Heart left ventricle (tissue), 16 donors: ENCODE measurements around the gene IGFBP7. TPM values are rescaled to one million over a fixed set of nuclear protein-coding genes. Genes with fewer than 3 reads are reported as not detected.
A peak's percentile ranks its signal among the peaks of the same experiment; 100 is the strongest.
"Not testable (repeated sequence)": the region's sequence is repeated elsewhere in the genome, so short reads cannot be mapped to it uniquely, and the experiment has no call there.

Experiments
- ATAC-seq, 4 donors: fragments of 200-7000 bp; cut with Tn5 transposase; one replicate each; pipeline ENCODE4 v1.9.1; 2020 to 2022; ENCODE audit warnings: moderate library complexity in 4 of 4, mild to moderate bottlenecking in 3 of 4, moderate number of reproducible peaks in 1 of 4
- DNase-seq, 5 donors: peaks; one replicate each; pipeline ENCODE4 v3.0.0-alpha.2; 2020
- H3K27ac ChIP-seq, 12 donors: fragments of 200-600 bp; sonication (generic) in 4 of 12; one replicate each; pipeline versions ENCODE4 v1.5.0 to v1.8.0; 2016 to 2022; ENCODE audit warnings: mild to moderate bottlenecking in 2 of 12
- H3K27me3 ChIP-seq, 9 donors: fragments of 200-600 bp; sonication (generic) in 2 of 9; one replicate each; pipeline versions ENCODE4 v1.5.1 to v1.8.0; 2016 to 2022; ENCODE audit warnings: mild to moderate bottlenecking in 3 of 9
- H3K36me3 ChIP-seq, 9 donors: fragments of 200-600 bp; sonication (generic) in 2 of 9; one replicate each; pipeline versions ENCODE4 v1.5.0 to v1.8.0; 2018 to 2022; ENCODE audit warnings: mild to moderate bottlenecking in 2 of 9
- H3K4me1 ChIP-seq, 12 donors: fragments of 200-600 bp; sonication (generic) in 4 of 12; one replicate each; pipeline versions ENCODE4 v1.5.0 to v1.8.0; 2016 to 2022; ENCODE audit warnings: mild to moderate bottlenecking in 3 of 12
- H3K4me3 ChIP-seq, 12 donors: fragments of 200-600 bp; sonication (generic) in 4 of 12; one replicate each; pipeline versions ENCODE4 v1.5.0 to v1.8.0; 2017 to 2022; ENCODE audit warnings: mild to moderate bottlenecking in 9 of 12, moderate library complexity in 4 of 12
- H3K9me3 ChIP-seq, 12 donors: fragments of 200-600 bp; sonication (generic) in 4 of 12; one replicate each; pipeline versions ENCODE4 v1.5.0 to v1.8.0; 2016 to 2022; ENCODE audit warnings: mild to moderate bottlenecking in 1 of 12
- CTCF ChIP-seq, 12 donors: fragments of 200-600 bp; sonication (generic) in 4 of 12; IDR thresholded peaks; one replicate each; pipeline versions ENCODE4 v1.5.0 to v1.8.0; 2018 to 2022; ENCODE audit warnings: antibody characterized with exemption in 12 of 12, mild to moderate bottlenecking in 5 of 12
- POLR2A ChIP-seq, 2 donors: fragments of 450-650 bp; IDR thresholded peaks; one replicate each; pipeline ENCODE4 v1.6.1; 2017; ENCODE audit warnings: antibody characterized with exemption in 2 of 2, mild to moderate bottlenecking in 2 of 2, moderate library complexity in 2 of 2
- WGBS, 4 donors: extraction: QIAGEN DNeasy Blood & Tissue Kit in 2 of 4; methylation state at CpG; one replicate each; pipeline versions ENCODE4 v1.1.5 to v1.1.7; 2013 to 2018; 5-methylcytosine and 5-hydroxymethylcytosine counted together
- intact Hi-C, 10 donors: fragments of 100-400 bp; cut with DNase I; formaldehyde crosslinking; loops; one replicate each; pipeline versions ENCODE4 v1.11.1 to v1.14.2; 2022
- polyA plus RNA-seq, 2 donors: library from polyadenylated mRNA; stranded (reverse); fragments of 200-250 nt; gene quantifications; one replicate each; pipeline ENCODE4 v1.2.3, GENCODE V29; 2013
- total RNA-seq, 9 donors: library from RNA; depleted of rRNA in 2 of 9; stranded (reverse); fragments of >200 nt in 2 of 9; fragmentation: NEBNext Ultra II Directional in 3 of 9; extraction: Animal tissue kit (Norgen Biotek cat#: 25700) in 3 of 9; gene quantifications; one replicate each; pipeline versions ENCODE4 v1.1.0 to v1.2.4, GENCODE V29; 2016 to 2023
- donor health status: ischemic (EF 13 %, LVEDD 7.1; RV severe dilation, severe dysfunction).
- donor health status: healthy with polysubstance abuse.
- donor health status: DM: no; HTN: yes; CAD: no.
- donor health status: DM: no; HTN: no; CAD: no.
- donor health status: ischemic (EF 25% LVEDD 6.9; RV normal size, moderate dysfunction).
- donor health status: ischemic (EF 25% LVEDD 5.7; RV mildly dilated, moderate dysfunction).
- donor health status: healthy.
- donor health status: DM: yes; HTN: yes; CAD: no.
- donor health status: ischemic (EF 35%, LVEDD 5.7; RV mildly dilated, moderate dysfunction).
- donor health status: nonischemic (EF 11% LVEDD 7.7; RV severe dilation, severe dysfunction).
- donor health status: DM: yes; HTN: yes; CAD: no.
- donor health status: PGD.
- donor health status: ischemic (EF 29% LVEDD 5.4; RV normal size, mild dysfunction).
- donor health status: nonischemic (EF 23%, LVEDD 6.1; RV moderate dilation, normal function).

IGFBP7 gene
- total and polyA plus RNA-seq, 11 donors = 458 to 1,088 (median 585) TPM

- Histone ChIP-seq H3K27me3 (no peaks in the 10 kb centered on the region), H3K4me3 (no peak overlapping the region), H3K9me3 (no peaks in the 10 kb centered on the region), H3K27ac (peak overlapping the region; percentile 7 to 86 (median 62)), H3K36me3 (peaks cover 0 to 11% (median 0%) of the 10 kb centered on the region in 9 donors), H3K4me1 (peaks cover 17 to 98% (median 77%) of the 10 kb centered on the region in 12 donors)
- WGBS, 4 donors = 0 to 31% (median 19%) methylated on average over 1 of the region's 1 CpG
- intact Hi-C loops = no loop called here
- DNase-seq = no peak
- no peak for TF ChIP-seq CTCF (IDR thresholded peaks at IDR 0.05)
- no peak for TF ChIP-seq POLR2A (IDR thresholded peaks at IDR 0.05)
- peak; percentile 21 to 44 (median 34) for ATAC-seq
Observed at GRCh38 chr4:57048590-57049304, 61.4 kb downstream of the IGFBP7 start.

GRCh38 chr4:57047046-57047445, 63.1 kb downstream of the IGFBP7 start:
- H3K36me3 ChIP-seq, intact Hi-C loops, H3K9me3 ChIP-seq, DNase-seq, ATAC-seq, H3K27me3 ChIP-seq, H3K4me3 ChIP-seq: not testable (repeated sequence)
- peaks cover 19 to 98% (median 80%) of the 10 kb centered on the region in 12 donors for H3K4me1 ChIP-seq
- peak overlapping the region in 10 of 12 donors; percentile 4 to 89 (median 78) for H3K27ac ChIP-seq
- WGBS, 4 donors = 87 to 91% (median 89%) methylated on average over 6 of the region's 6 CpGs

GRCh38 chr4:57044996-57045395, 65.2 kb downstream of the IGFBP7 start:
- WGBS, 4 donors = 71 to 88% (median 75%) methylated on average over 1 of the region's 1 CpG
- TF ChIP-seq POLR2A (IDR thresholded peaks at IDR 0.05) (no peak), CTCF (IDR thresholded peaks at IDR 0.05) (no peak)
- DNase-seq = no peak
- intact Hi-C loops = loop anchor here in 7 of 10 donors (2.0 to 5.0 kb wide), 3 partner anchors 62 to 67 kb away; partner anchors contain the start of gene IGFBP7 (in 5 of the 7)
- Histone ChIP-seq H3K4me3 (no peak overlapping the region), H3K9me3 (no peaks in the 10 kb centered on the region), H3K36me3 (peaks cover 0 to 27% (median 10%) of the 10 kb centered on the region in 9 donors), H3K27ac (peak overlapping the region; percentile 52 to 94 (median 80)), H3K4me1 (peaks cover 11 to 95% (median 70%) of the 10 kb centered on the region in 12 donors), H3K27me3 (no peaks in the 10 kb centered on the region)
- no peak for ATAC-seq

GRCh38 chr4:57044279-57044678, 65.9 kb downstream of the IGFBP7 start:
- 58 to 60% (median 60%) methylated on average over 1 of the region's 1 CpG for WGBS, 4 donors
- ATAC-seq = no peak
- peaks cover 11 to 92% (median 63%) of the 10 kb centered on the region in 12 donors for H3K4me1 ChIP-seq
- intact Hi-C loops = loop anchor here in 7 of 10 donors (2.0 to 5.0 kb wide), 3 partner anchors 63 to 68 kb away; partner anchors contain the start of gene IGFBP7 (in 5 of the 7)
- DNase-seq = no peak
- H3K27ac ChIP-seq = peak overlapping the region; percentile 52 to 94 (median 80)
- H3K4me3 ChIP-seq = peak overlapping the region in 3 of 12 donors; percentile 3 to 22 (median 14)
- no peak for TF ChIP-seq CTCF (IDR thresholded peaks at IDR 0.05)
- no peak for TF ChIP-seq POLR2A (IDR thresholded peaks at IDR 0.05)
- no peaks in the 10 kb centered on the region for H3K27me3 ChIP-seq
- H3K9me3 ChIP-seq = no peaks in the 10 kb centered on the region
- peaks cover 0 to 34% (median 17%) of the 10 kb centered on the region in 9 donors for H3K36me3 ChIP-seq
